Renal cortical epithelial cell (primary cell): ENCODE data around the gene CLMP. TPM values are rescaled to one million over a fixed set of nuclear protein-coding genes. Genes with fewer than 3 reads are reported as not detected.

Experiments
- DNase-seq: peaks from one replicate; pipeline ENCODE4 v3.0.0-alpha.2; 2011; ENCODE audit warnings: low read depth
- total RNA-seq: library from RNA; depleted of rRNA; stranded (reverse); fragments of >200 nt; gene quantifications from 2 replicates; pipeline ENCODE4 v1.2.3, GENCODE V29; 2014

Gene CLMP
- total RNA-seq, 1 donor from 2014 or later, result 48.9 TPM

DNA sequence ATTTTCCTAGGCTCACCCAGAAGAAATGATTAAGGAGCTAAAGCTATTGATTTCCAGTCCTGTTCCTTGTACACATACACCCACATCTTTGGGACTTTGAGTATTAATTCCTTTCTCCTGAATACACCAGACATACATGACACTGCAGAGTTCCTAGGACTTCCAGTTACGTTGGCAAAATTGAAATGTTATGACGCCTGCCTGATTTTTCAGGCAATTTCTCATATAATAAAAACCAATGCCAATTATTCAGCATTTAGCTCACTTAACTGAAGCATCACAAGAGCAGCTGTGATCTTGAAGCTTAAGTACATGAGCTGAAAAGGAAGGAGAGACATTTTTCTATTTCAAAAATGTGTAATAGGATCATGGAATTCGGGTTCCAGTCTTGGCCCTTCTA lies 4.5 kb downstream of the CLMP start:
- DNase-seq, result no peak

- DNase-seq, result peak; percentile 58
These were observed 6.4 kb downstream of the CLMP start for GRCh38 chr11:123188508-123189165.

DNA sequence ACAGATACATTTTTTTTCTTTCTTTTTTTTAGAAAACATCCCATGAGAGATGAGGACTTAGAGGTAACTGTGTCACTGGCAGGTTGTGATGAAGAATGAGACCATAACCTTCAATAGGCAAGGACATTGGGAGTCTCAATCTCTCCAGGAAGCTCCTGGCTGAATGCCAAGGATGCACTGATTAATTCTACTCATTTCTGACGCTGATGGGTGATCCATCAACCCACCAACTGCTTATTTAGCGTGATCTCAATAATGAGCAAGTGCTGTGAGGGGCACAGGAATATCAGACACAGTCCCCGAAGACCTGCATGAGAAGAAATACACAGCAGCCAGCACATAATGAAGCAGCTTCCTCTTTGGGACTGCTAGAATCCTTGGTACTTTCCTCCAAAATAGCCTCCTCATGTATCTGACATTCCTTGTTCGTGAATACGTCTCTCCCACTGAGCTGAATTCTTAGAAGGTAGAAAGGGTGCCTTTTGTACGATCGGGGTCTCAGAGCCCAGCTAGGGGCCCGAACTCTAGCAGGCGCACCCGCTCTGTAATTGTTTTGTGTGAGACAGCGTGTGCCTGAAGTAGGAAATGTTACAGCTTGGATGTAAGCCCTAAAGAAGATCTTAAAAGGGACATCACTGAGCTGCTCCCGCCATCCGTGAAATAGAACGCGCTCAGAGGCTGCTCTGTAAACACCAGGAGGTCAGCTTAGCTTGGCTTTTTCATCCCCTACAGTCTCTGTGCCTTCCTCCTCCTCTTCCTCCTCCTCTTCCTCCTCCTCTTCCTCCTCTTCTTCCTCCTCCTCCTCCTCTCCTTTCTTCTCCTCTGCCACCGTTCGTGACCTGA lies 7.2 kb downstream of the CLMP start:
- no peak for DNase-seq

GRCh38 chr11:123187248-123187647 lies 7.8 kb downstream of the CLMP start:
- no peak for DNase-seq

DNA sequence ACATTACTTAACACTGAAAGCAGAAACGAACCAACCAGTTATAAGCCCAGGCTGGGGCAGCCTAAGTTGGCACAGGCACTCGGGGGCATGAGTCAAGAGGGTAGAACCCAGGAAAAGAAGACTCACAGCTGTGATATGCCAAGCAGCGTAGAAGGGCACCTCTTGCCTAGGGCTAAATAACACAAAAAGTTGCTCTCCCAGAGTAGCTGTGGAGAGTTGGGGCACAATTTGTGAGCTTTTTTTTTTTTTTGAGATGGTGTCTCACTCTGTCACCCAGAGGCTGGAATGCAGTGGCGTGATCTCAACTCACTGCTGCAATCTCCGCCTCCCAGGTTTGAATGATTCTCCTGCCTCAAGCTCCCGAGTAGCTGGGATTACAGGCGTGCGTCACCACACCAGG lies 8.8 kb downstream of the CLMP start:
- peak; percentile 77 for DNase-seq

- no peak for DNase-seq
These were observed 9.7 kb downstream of the CLMP start for GRCh38 chr11:123185326-123185725.

DNA sequence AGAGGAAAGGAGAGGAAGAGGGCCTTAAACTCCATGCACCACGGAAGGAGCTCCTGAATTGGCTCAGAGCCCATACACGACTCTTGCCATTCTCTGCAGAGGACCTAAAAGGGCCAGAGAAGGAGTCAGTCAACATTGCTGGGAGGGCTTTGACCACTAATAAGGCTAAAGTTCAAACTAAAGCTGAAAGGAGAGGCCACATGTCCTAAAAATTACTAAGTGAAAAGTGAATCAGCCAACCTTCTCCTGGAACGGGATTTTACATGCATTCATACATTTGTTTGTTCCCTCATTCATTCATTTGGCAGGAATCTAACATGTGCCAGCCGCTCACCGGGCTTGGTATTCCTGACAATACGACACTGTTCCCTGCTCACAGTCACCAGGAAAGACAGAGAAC lies 10.5 kb downstream of the CLMP start:
- peak; percentile 55 for DNase-seq

DNA sequence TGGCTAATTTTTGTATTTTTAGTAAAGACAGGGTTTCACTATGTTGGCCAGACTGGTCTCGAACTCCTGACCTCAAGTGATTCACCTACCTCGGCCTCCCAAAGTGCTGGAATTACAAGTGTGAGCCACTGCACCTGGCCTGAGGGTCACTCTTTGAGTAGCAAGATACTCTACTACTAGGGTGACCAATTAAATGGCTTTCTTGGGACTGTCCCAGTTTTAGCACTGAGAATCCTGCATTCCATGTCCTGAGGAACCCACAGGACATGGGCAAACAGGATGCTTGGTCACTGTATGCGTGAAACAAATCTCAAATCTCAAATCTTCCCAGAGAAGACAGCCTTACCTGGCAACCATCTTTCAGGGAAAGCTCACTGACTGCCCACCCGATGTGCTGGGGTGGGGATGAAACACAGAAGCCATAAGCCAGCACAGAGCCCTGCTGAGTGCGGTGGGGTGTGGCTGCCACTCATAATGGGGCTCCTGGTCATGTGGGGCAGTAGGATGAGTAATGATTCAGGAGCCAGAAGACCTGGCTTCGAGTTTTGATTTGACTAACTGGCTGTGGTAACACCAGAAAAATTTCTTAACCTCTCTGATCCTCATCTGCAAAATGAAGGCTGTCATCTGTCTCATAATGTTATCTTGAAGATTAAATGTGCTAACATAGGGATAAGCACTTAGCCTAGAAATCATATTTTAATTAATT lies 11.5 kb downstream of the CLMP start:
- DNase-seq, result peak; percentile 48

- DNase-seq, result no peak
These were observed 13.1 kb downstream of the CLMP start for GRCh38 chr11:123181767-123182500.

- no peak for DNase-seq
These were observed 14.0 kb downstream of the CLMP start for GRCh38 chr11:123181075-123181474.

DNA sequence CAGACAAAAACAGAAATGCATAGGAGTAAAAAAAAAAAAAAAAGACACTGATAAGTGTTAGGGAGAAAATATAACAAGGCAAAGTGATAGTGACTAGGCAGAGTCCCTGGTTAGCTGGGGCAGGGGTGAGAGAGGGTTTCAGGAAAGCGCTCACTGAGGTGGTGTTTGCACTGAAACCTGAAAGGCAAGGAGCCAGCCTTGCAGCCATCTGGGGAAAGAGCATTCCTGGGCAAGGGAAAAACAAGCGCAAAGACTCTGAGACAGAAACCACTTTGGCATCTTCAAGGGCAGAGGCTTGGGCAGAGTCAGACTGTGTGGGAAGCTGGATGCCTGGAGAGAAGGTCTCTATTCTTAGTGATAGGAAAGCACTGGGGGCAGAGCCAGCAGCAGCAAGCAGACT lies 14.5 kb downstream of the CLMP start:
- DNase-seq, result no peak

GRCh38 chr11:123180166-123180565 lies 14.9 kb downstream of the CLMP start:
- DNase-seq, result peak; percentile 48

- no peak for DNase-seq
These were observed 15.5 kb downstream of the CLMP start for GRCh38 chr11:123179586-123179985.

- DNase-seq, result no peak
These were observed 16.9 kb downstream of the CLMP start for GRCh38 chr11:123178186-123178585.

DNA sequence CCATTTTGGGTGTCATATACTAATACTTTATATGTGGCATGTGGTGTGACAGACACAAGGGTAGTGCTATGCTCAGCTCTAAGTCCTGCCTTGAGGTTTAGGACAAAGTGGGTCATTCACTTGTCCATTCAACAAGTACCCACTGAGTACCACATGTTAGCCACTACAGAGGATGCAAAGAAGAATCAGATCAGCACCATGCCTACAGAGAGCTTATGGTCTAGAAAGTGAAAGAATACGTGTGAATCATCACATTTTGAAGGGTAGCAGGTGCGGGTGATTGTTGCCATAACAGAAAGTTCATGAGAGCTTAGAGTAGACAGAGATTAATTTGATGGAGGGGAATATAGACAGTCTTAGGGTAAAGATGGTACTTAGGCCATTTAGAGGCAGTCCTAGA lies 18.3 kb downstream of the CLMP start:
- DNase-seq, result no peak

- peak; percentile 96 for DNase-seq
These were observed 20.6 kb downstream of the CLMP start for GRCh38 chr11:123174196-123175183.

GRCh38 chr11:123173856-123174186 lies 21.2 kb downstream of the CLMP start:
- no peak for DNase-seq

DNA sequence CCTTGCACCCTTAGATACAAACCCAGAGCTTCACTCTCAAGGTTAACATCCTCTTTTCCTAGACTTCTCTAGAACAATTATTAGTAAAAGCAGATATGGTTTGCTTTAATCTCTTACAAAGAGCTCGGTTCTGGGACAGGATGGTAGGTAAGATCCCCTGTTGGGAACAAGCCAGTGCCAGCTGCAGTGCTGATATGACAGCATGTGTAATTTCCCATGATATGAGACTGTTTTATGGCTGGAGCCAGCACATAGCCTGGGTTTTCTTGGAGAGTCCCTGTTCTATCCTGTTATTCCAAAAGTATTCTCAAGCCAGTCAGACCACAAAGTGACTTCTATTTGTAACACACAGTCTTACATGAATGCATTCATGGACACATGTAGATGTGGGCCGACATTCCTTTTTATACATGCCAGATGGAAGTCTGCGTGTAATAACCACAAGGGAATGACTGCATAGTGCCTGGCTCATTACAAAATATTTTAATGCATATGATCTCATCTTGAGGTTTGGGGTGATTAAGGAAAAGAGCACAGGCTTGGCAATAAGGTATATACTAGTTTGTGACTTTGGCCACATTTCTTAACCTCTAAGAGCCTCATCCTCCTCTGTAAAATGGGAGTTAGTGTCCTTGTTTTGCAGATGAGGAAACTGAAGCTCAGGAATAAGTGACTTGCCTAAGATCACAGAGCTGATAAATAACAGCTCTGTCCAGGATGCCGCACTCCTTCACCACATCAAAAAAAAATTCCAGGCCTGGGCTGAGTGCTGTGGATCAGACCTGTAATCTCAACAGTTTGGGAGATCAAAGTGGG lies 21.8 kb downstream of the CLMP start:
- peak; percentile 93 for DNase-seq

- DNase-seq, result no peak
These were observed 24.1 kb downstream of the CLMP start for GRCh38 chr11:123170929-123171328.

GRCh38 chr11:123169821-123170220 lies 25.2 kb downstream of the CLMP start:
- no peak for DNase-seq
